ENCODE measurements around the gene CYBA.

- TF ChIP-seq POLR2A (IDR thresholded peaks at IDR 0.05) (no peak), CTCF (IDR thresholded peaks at IDR 0.05) (no peak)
These were observed 19.5 kb downstream of the CYBA start for GRCh38 chr16:88631384-88631783.
